OCI-LY7 (cell line): ENCODE data around the gene IQCE. TPM values are rescaled to one million over a fixed set of nuclear protein-coding genes. Genes with fewer than 3 reads are reported as not detected.

Source experiments
- BruUV-seq: library from RNA; stranded (reverse); fragments of 400-500 nt; replicated peaks from 2 replicates; lab custom pipeline; 2021; lab: Mats Ljungman, UMichigan
- CTCF ChIA-PET: fragments of 300-600 bp; sonication (Branson Sonifier 250); formaldehyde crosslinking; loops from one replicate; lab custom pipeline; 2022; ENCODE audit warnings: antibody characterized with exemption; ENCODE audit not compliant: unreplicated experiment; lab: Charles Lee
- POLR2A ChIA-PET: fragments of 300-600 bp; sonication (Branson Sonifier 250); formaldehyde crosslinking; loops from one replicate; lab custom pipeline; 2022; ENCODE audit warnings: antibody characterized with exemption; lab: Charles Lee
- DNase-seq: peaks from one replicate; pipeline ENCODE4 v3.0.0-alpha.2; 2015; ENCODE audit warnings: low spot score
- H2AFZ ChIP-seq: fragments of 200-600 bp; sonication (generic), shearing (Covaris generic); 2 replicates; pipeline ENCODE4 v1.6.1; 2014; ENCODE audit warnings: mild to moderate bottlenecking, antibody characterized with exemption, low read length, moderate library complexity
- H3K27ac ChIP-seq: fragments of 200-600 bp; sonication (generic); 2 replicates; pipeline ENCODE4 v1.5.1; 2014; ENCODE audit warnings: mixed run types, low read depth, mild to moderate bottlenecking, moderate library complexity, low read length, inconsistent platforms; ENCODE audit not compliant: poor library complexity, severe bottlenecking
- H3K36me3 ChIP-seq: fragments of 200-600 bp; sonication (generic); 2 replicates; pipeline ENCODE4 v1.6.1; 2014; ENCODE audit warnings: mild to moderate bottlenecking, antibody characterized with exemption, low read length, moderate library complexity, mixed read lengths; ENCODE audit not compliant: insufficient read depth
- H3K4me1 ChIP-seq: fragments of 200-600 bp; sonication (generic); 2 replicates; pipeline ENCODE4 v1.5.1; 2014; ENCODE audit warnings: mild to moderate bottlenecking, low read length; ENCODE audit not compliant: insufficient read depth, poor library complexity, severe bottlenecking
- H3K4me2 ChIP-seq: fragments of 200-600 bp; sonication (generic); 2 replicates; pipeline ENCODE4 v1.6.1; 2014; ENCODE audit warnings: mild to moderate bottlenecking, low read length
- H3K4me3 ChIP-seq: fragments of 200-600 bp; sonication (generic); 2 replicates; pipeline ENCODE4 v1.5.1; 2014; ENCODE audit warnings: mild to moderate bottlenecking, low read depth, low read length; ENCODE audit not compliant: poor library complexity, severe bottlenecking
- H3K79me2 ChIP-seq: fragments of 200-600 bp; sonication (generic); 2 replicates; pipeline ENCODE4 v1.6.1; 2016; ENCODE audit warnings: low read depth, mild to moderate bottlenecking, low read length, moderate library complexity, mixed read lengths; ENCODE audit not compliant: insufficient read depth
- H3K9me2 ChIP-seq: fragments of 200-600 bp; sonication (generic); 2 replicates; pipeline ENCODE4 v1.6.1; 2016; ENCODE audit warnings: mild to moderate bottlenecking, low read length, mixed read lengths; ENCODE audit not compliant: insufficient read depth
- H3K9me3 ChIP-seq: fragments of 200-600 bp; sonication (generic); 2 replicates; pipeline ENCODE4 v1.6.1; 2014; ENCODE audit warnings: mild to moderate bottlenecking, mixed run types, low read length, mixed read lengths
- H4K20me1 ChIP-seq: fragments of 200-600 bp; sonication (generic); 2 replicates; pipeline ENCODE4 v1.6.1; 2014; ENCODE audit warnings: mild to moderate bottlenecking, antibody characterized with exemption, low read length, moderate library complexity, mixed read lengths; ENCODE audit not compliant: insufficient read depth
- CTCF ChIP-seq: fragments of 200-600 bp; sonication (generic); conservative IDR thresholded peaks from 2 replicates; pipeline ENCODE4 v1.5.1; 2014; ENCODE audit warnings: mild to moderate bottlenecking, antibody characterized with exemption, low read length, moderate library complexity, mixed read lengths
- EZH2phosphoT487 ChIP-seq: fragments of 200-600 bp; sonication (generic); IDR thresholded peaks from 2 replicates; pipeline ENCODE4 v1.6.1; 2018; ENCODE audit warnings: low read depth, borderline replicate concordance, mild to moderate bottlenecking, mixed run types, antibody characterized with exemption, low read length, moderate library complexity, mixed read lengths
- intact Hi-C: fragments of 100-400 bp; cut with micrococcal nuclease; formaldehyde crosslinking; loops from one replicate; pipeline ENCODE4 v1.10.0; 2022; ENCODE audit not compliant: unreplicated experiment
- total RNA-seq, 2 experiments: library from RNA; depleted of rRNA in 1 of 2; stranded (reverse); fragments of >200 nt in 1 of 2; shearing (Covaris generic) in 1 of 2; gene quantifications; 2 replicates each; pipeline ENCODE4 v1.2.3, GENCODE V29; 2014 to 2022

The IQCE gene
- total RNA-seq, 2 experiments from 2014 or later = 6.2 to 6.6 TPM

DNA sequence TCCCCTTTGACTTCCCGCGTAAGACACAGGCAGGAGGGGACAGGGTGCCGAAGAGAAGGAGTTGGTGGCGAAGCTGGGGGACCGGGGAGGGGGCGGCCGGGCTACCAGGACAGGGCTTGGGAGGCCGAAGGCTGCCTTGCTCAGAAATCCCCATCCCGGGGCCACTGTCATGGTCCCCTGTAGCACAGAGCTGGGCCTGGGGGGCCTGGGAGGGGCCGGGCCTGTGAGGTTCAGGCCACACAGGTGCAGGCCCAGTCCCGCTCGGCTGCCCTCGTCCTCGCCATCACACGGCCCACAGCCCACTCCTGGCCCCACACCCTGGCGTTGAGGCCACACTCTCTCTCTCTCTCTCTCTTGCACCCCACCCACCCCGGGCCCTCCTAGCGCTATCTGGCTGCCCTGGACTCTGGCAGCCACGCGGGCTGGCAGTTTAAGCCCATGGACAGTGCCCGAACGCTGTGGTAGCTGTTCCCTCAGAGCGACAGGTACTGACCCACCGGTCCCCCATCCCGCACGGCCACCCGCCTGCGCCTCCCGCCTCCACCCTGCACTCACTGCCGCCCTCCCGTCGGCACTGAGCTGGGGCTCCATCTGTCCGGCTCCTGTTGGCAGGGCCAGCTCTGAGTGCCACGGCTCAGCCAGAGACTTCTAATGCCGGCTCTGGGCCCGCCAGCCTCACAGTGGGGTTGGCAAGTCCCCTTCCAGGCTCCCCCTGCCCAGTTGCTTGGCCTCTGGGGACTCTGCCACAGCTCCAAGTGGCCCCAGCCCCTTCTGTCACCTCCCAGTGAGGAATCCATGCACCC is 101.0 kb downstream of the IQCE start:
- DNase-seq = no peak
- ChIA-PET CTCF (no interaction called here), POLR2A (interaction anchor here (0.7 kb wide), 1 partner anchor 60 kb away, joined by 3 read pairs; no protein-coding TSS in a partner anchor)
- H3K9me2 ChIP-seq = no peaks in the 10 kb centered on the region
- intact Hi-C loops = no loop called here
- no peak overlapping the region for H2AFZ ChIP-seq
- BruUV-seq = no TSS peak
- no peaks in the 10 kb centered on the region for H3K9me3 ChIP-seq
- no peaks in the 10 kb centered on the region for H3K79me2 ChIP-seq
- no peak overlapping the region for H3K4me2 ChIP-seq
- no peak overlapping the region for H3K4me3 ChIP-seq
- no peaks in the 10 kb centered on the region for H4K20me1 ChIP-seq
- TF ChIP-seq EZH2phosphoT487 (no peak), CTCF (no peak)
- H3K36me3 ChIP-seq = no peaks in the 10 kb centered on the region
- no peaks in the 10 kb centered on the region for H3K4me1 ChIP-seq
- no peak overlapping the region for H3K27ac ChIP-seq

DNA sequence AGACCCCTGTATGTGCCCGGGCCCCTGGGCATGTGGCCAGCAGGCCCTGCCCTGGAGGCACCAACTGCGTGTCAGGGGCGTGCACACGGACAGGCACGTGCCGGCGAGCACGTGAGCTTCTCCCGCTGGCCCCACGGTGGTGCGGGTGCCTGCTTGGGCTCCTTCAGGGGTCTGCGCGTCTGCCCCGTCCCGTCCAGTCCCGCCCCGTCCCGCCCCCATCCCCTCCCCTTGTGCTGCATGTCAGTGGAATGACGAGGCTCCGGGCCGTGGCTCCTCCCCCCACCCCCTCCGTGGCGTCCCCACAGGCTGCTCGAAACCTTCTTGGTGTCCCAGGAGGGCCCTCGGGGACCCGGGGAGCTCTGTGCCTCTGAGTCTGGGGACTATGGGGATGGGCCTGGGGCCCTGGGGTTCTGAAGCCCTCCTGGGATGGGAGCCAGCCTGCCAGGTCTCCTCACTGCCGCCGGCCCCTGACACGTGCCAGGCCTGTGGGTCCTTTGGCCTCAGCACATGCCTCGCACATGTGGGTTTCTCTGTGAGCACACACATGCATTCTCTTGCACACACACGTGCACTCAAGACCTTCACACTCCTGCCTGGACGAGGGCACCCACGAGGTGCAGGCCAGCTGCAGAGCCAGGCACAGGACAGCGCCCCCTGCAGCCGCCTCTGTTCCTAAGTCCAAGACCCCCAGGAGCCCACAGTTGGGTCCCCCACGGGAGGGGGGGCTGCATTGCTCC is 101.7 kb downstream of the IQCE start:
- intact Hi-C loops = no loop called here
- Histone ChIP-seq H3K4me2 (no peak overlapping the region), H3K4me1 (no peaks in the 10 kb centered on the region), H3K27ac (no peak overlapping the region), H3K36me3 (no peaks in the 10 kb centered on the region), H3K9me3 (no peaks in the 10 kb centered on the region), H3K9me2 (no peaks in the 10 kb centered on the region), H3K4me3 (no peak overlapping the region), H4K20me1 (no peaks in the 10 kb centered on the region), H3K79me2 (no peaks in the 10 kb centered on the region), H2AFZ (no peak overlapping the region)
- TF ChIP-seq EZH2phosphoT487 (no peak), CTCF (peak; percentile 71)
- BruUV-seq = no TSS peak
- no peak for DNase-seq
- ChIA-PET CTCF (no interaction called here), POLR2A (interaction anchor here (0.7 kb wide), 1 partner anchor 61 kb away, joined by 3 read pairs; no protein-coding TSS in a partner anchor)

DNA sequence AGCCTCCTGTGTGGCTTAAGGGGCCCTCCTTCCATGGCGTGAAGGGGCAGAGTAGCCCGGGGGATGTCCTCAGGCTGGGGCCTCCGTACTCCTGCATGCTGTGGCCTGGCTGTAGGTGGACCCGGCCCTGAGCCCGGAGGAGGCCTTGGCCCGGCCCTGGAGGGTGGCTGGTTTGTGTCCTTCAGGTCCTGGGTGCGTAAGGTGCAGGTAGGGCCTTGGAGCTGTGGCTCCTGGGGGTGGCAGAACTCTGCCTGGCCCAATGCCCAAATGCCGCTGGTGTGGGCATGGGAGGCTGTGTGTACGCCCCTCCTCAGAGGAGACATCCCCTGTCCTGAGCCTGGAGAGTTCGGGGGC is 102.3 kb downstream of the IQCE start:
- no peaks in the 10 kb centered on the region for H3K9me2 ChIP-seq
- H3K4me3 ChIP-seq = no peak overlapping the region
- no peak overlapping the region for H3K4me2 ChIP-seq
- H3K9me3 ChIP-seq = no peaks in the 10 kb centered on the region
- no peaks in the 10 kb centered on the region for H3K79me2 ChIP-seq
- BruUV-seq = no TSS peak
- H3K27ac ChIP-seq = no peak overlapping the region
- no peaks in the 10 kb centered on the region for H4K20me1 ChIP-seq
- TF ChIP-seq EZH2phosphoT487 = no peak
- TF ChIP-seq CTCF = peak; percentile 2; the same call in 1 of the 2 replicates
- CTCF ChIA-PET = no interaction called here
- no peaks in the 10 kb centered on the region for H3K4me1 ChIP-seq
- DNase-seq = no peak
- POLR2A ChIA-PET = no interaction called here
- no peaks in the 10 kb centered on the region for H3K36me3 ChIP-seq
- intact Hi-C loops = no loop called here
- H2AFZ ChIP-seq = no peak overlapping the region
